VCaP (cell line): ENCODE data around the gene ASIP.

ENCODE experiments used
- H3K27ac ChIP-seq: fragments of 450-650 bp; 2 replicates; pipeline ENCODE4 v1.5.1; 2017
- TF ChIP-seq, protein P1 (sequence below): fragments of 450-650 bp; conservative IDR thresholded peaks from 2 replicates; pipeline ENCODE4 v1.5.1; 2017; ENCODE audit warnings: mild to moderate bottlenecking, moderate library complexity

Gene ASIP

DNA sequence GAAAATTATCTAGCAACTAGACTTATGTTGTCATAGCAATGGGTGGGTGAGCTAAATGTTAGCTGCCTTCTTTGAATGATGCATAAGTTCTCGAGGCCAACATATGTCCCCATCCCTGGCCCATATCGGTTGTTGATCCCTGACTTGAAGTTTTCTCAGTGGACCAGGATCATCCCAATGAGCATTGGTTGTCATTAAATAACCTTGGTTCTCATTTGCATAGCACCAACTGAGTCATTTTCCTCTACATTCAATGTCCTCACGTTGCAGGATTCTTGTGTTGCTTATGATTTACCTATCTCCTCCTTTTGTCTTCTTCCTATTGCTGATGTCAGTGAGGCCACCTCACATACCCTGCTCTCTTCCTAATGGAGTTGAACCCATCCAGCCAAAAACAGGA, 74.0 kb downstream of the ASIP start:
- H3K27ac ChIP-seq: no peak overlapping the region
- TF ChIP-seq, protein P1, sequence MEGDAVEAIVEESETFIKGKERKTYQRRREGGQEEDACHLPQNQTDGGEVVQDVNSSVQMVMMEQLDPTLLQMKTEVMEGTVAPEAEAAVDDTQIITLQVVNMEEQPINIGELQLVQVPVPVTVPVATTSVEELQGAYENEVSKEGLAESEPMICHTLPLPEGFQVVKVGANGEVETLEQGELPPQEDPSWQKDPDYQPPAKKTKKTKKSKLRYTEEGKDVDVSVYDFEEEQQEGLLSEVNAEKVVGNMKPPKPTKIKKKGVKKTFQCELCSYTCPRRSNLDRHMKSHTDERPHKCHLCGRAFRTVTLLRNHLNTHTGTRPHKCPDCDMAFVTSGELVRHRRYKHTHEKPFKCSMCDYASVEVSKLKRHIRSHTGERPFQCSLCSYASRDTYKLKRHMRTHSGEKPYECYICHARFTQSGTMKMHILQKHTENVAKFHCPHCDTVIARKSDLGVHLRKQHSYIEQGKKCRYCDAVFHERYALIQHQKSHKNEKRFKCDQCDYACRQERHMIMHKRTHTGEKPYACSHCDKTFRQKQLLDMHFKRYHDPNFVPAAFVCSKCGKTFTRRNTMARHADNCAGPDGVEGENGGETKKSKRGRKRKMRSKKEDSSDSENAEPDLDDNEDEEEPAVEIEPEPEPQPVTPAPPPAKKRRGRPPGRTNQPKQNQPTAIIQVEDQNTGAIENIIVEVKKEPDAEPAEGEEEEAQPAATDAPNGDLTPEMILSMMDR: no peak

DNA sequence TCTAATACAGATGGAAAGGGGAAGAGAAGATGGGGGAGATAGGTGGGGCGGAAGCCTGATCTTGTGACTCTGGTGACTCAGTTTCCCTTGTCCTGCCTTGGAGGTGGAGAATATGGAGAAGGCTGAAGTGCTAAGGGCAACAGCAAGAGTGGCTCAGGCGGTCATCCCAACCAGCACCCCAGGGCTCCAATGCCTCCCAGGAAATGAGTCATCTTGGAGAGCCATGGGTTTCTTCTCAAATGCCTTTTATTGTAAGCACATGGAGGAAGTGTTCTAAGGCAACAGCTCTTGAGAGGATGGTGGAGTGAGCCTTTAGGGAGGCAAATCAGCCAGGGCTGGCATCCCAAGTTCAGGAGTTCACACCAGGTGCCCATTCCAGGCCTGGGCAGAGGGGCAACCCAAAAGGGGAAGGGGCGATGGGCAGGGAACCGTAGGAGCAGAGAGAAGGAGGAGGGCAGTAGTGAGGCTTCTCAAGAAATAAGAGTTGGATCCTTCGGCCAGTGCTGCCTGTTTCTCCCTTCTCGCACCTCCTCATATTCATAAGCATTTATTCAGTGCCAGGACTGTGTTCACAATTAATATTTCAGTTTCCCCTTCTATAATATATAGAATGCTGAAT, 75.1 kb downstream of the ASIP start:
- no peak overlapping the region for H3K27ac ChIP-seq
- TF ChIP-seq, protein P1: no peak
